Measurements from ENCODE around the gene NUDT19. TPM values are rescaled to one million over a fixed set of nuclear protein-coding genes. Genes with fewer than 3 reads are reported as not detected.

Gene NUDT19
- total RNA-seq, 6 donors from 2014 or later, result 9.4 to 21.6 (median 15.3) TPM

DNA sequence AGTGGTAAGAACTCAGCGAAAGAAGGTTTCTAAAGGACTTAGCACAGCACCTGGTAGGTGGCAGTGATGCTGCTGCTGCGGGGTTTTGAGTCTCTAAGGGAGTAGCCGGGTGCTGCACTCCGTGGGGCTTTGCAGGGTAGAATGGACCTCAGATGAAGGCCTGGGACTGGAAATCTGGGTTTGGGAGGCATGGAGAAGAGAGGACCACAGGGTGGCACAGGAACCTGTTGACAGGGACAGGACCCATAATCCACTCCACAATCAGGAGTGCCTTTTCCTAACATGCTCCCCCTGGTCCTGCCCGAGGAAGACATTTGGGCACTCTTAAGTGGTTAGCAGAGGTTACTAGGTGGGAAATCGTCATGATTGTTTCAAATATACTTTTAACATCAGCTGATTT lies 57.7 kb downstream of the NUDT19 start:
- 73 to 82% methylated on average over 6 of the region's 6 CpGs for WGBS, 2 donors
- Histone ChIP-seq H3K27ac (no peak overlapping the region), H3K36me3 (no peaks in the 10 kb centered on the region), H3K27me3 (no peaks in the 10 kb centered on the region), H3K9me3 (no peaks in the 10 kb centered on the region), H3K4me1 (no peaks in the 10 kb centered on the region), H3K4me3 (no peak overlapping the region)
- TF ChIP-seq POLR2A (IDR thresholded peaks at IDR 0.05) (no peak), EP300 (IDR thresholded peaks at IDR 0.05) (no peak), POLR2AphosphoS5 (IDR thresholded peaks at IDR 0.05) (no peak), CTCF (IDR thresholded peaks at IDR 0.05) (no peak)
- no peak for DNase-seq
- ATAC-seq (ENCODE audit: low FRiP score in 2 of 2), result no peak

- no peaks in the 10 kb centered on the region for H3K9me3 ChIP-seq
- H3K36me3 ChIP-seq, result no peaks in the 10 kb centered on the region
- H3K4me1 ChIP-seq, result no peaks in the 10 kb centered on the region
- 43 to 56% methylated on average over 4 of the region's 4 CpGs for WGBS, 2 donors
- H3K4me3 ChIP-seq, result no peak overlapping the region
- no peaks in the 10 kb centered on the region for H3K27me3 ChIP-seq
- TF ChIP-seq POLR2AphosphoS5 (IDR thresholded peaks at IDR 0.05), result no peak
- no peak for TF ChIP-seq EP300 (IDR thresholded peaks at IDR 0.05)
- TF ChIP-seq POLR2A (IDR thresholded peaks at IDR 0.05), result no peak
- TF ChIP-seq CTCF (IDR thresholded peaks at IDR 0.05), result no peak
- ATAC-seq (ENCODE audit: low FRiP score in 2 of 2), result no peak
- no peak overlapping the region for H3K27ac ChIP-seq
- DNase-seq, result no peak
Observed at GRCh38 chr19:32750441-32751055, 58.9 kb downstream of the NUDT19 start.

GRCh38 chr19:32751066-32751465 lies 59.4 kb downstream of the NUDT19 start:
- no peak for TF ChIP-seq CTCF (IDR thresholded peaks at IDR 0.05)
- TF ChIP-seq POLR2A (IDR thresholded peaks at IDR 0.05), result no peak
- TF ChIP-seq EP300 (IDR thresholded peaks at IDR 0.05), result no peak
- TF ChIP-seq POLR2AphosphoS5 (IDR thresholded peaks at IDR 0.05), result no peak

GRCh38 chr19:32757189-32757588 lies 65.6 kb downstream of the NUDT19 start:
- WGBS, 2 donors, result 77 to 84% methylated on average over 3 of the region's 3 CpGs

More at GRCh38 chr19:32751066-32751465, 59.4 kb downstream of the NUDT19 start:
- H3K27me3 ChIP-seq, result no peaks in the 10 kb centered on the region
- no peaks in the 10 kb centered on the region for H3K36me3 ChIP-seq
- H3K4me3 ChIP-seq, result no peak overlapping the region
- no peaks in the 10 kb centered on the region for H3K4me1 ChIP-seq
- ATAC-seq (ENCODE audit: low FRiP score in 2 of 2) (no peak), DNase-seq (no peak)
- H3K9me3 ChIP-seq, result no peaks in the 10 kb centered on the region
- 59 to 64% methylated on average over 2 of the region's 2 CpGs for whole genome bisulfite sequencing, 2 donors
- no peak overlapping the region for H3K27ac ChIP-seq

More at GRCh38 chr19:32757189-32757588, 65.6 kb downstream of the NUDT19 start:
- DNase-seq (no peak), ATAC-seq (ENCODE audit: low FRiP score in 2 of 2) (no peak)
- Histone ChIP-seq H3K9me3 (no peaks in the 10 kb centered on the region), H3K4me3 (no peak overlapping the region), H3K27me3 (no peaks in the 10 kb centered on the region), H3K27ac (no peak overlapping the region), H3K4me1 (no peaks in the 10 kb centered on the region), H3K36me3 (no peaks in the 10 kb centered on the region)
- TF ChIP-seq POLR2AphosphoS5 (IDR thresholded peaks at IDR 0.05) (no peak), CTCF (IDR thresholded peaks at IDR 0.05) (no peak), POLR2A (IDR thresholded peaks at IDR 0.05) (no peak)

Small RNA genes lying within 50 kb of the gene (small RNA-seq; reads per million reads assigned to genes)
- 0 reads per million in 4 donors for gene RN7SL789P

Other genes starting within 250 kb of the NUDT19 start
- 10 to 100 TPM; 22.2 to 71.8 (median 50.0) TPM for gene PDCD5, start 110.6 kb upstream of the NUDT19 start, total RNA-seq
- 10 to 100 TPM; 31.3 to 46.1 (median 35.3) TPM for gene ANKRD27, start 16.6 kb upstream of the NUDT19 start, total RNA-seq
- 1 to 10 TPM; 2.2 to 9.4 (median 6.0) TPM for gene RGS9BP, start 16.0 kb upstream of the NUDT19 start, total RNA-seq
- gene TDRD12, start 27.9 kb downstream of the NUDT19 start, total RNA-seq, result 1 to 10 TPM in 1 of 6 donors, under 1 TPM in 3, not detected in 2; 0.15 to 4.0 (median 0.38) TPM
- 1 to 10 TPM in 1 of 6 donors, under 1 TPM in 3, not detected in 2; 0.26 to 1.2 (median 0.44) TPM for gene SLC7A9, start 177.9 kb downstream of the NUDT19 start, total RNA-seq

All from upper lobe of left lung (tissue), 6 donors.